Measurements from ENCODE around the gene MRPL57. TPM values are rescaled to one million over a fixed set of nuclear protein-coding genes. Genes with fewer than 3 reads are reported as not detected.
"Not testable (repeated sequence)": the region's sequence is repeated elsewhere in the genome, so short reads cannot be mapped to it uniquely, and the experiment has no call there.

The MRPL57 gene
- polyA plus RNA-seq, 1 donor = 15.8 TPM

- DNase-seq (ENCODE audit: low read depth) = not testable (repeated sequence)
These were observed 21.3 kb downstream of the MRPL57 start for GRCh38 chr13:21197606-21198225.

- not testable (repeated sequence) for DNase-seq (ENCODE audit: low read depth)
These were observed 21.9 kb downstream of the MRPL57 start for GRCh38 chr13:21198391-21198790.

- not testable (repeated sequence) for DNase-seq (ENCODE audit: low read depth)
These were observed 25.2 kb downstream of the MRPL57 start for GRCh38 chr13:21201456-21202190.

GRCh38 chr13:21202767-21203531 lies 26.5 kb downstream of the MRPL57 start:
- DNase-seq (ENCODE audit: low read depth) = no peak

- no peak for DNase-seq (ENCODE audit: low read depth)
These were observed 32.2 kb downstream of the MRPL57 start for GRCh38 chr13:21208652-21209154.

GRCh38 chr13:21212138-21212775 lies 35.8 kb downstream of the MRPL57 start:
- DNase-seq (ENCODE audit: low read depth) = no peak

- not testable (repeated sequence) for DNase-seq (ENCODE audit: low read depth)
These were observed 39.0 kb downstream of the MRPL57 start for GRCh38 chr13:21215419-21215818.

GRCh38 chr13:21216332-21216731 lies 39.9 kb downstream of the MRPL57 start:
- no peak for DNase-seq (ENCODE audit: low read depth)

GRCh38 chr13:21218351-21219035 lies 42.0 kb downstream of the MRPL57 start:
- no peak for DNase-seq (ENCODE audit: low read depth)

- no peak for DNase-seq (ENCODE audit: low read depth)
These were observed 42.6 kb downstream of the MRPL57 start for GRCh38 chr13:21219036-21219381.

GRCh38 chr13:21219716-21220115 lies 43.3 kb downstream of the MRPL57 start:
- not testable (repeated sequence) for DNase-seq (ENCODE audit: low read depth)

- no peak for DNase-seq (ENCODE audit: low read depth)
These were observed 44.8 kb downstream of the MRPL57 start for GRCh38 chr13:21221268-21221667.

- DNase-seq (ENCODE audit: low read depth) = no peak
These were observed 48.6 kb downstream of the MRPL57 start for GRCh38 chr13:21225082-21225481.

- no peak for DNase-seq (ENCODE audit: low read depth)
These were observed 49.6 kb downstream of the MRPL57 start for GRCh38 chr13:21225841-21226581.

GRCh38 chr13:21227917-21228316 lies 51.5 kb downstream of the MRPL57 start:
- no peak for DNase-seq (ENCODE audit: low read depth)

Other genes starting within 250 kb of the MRPL57 start
- 14.4 TPM for gene LATS2, start 115.1 kb upstream of the MRPL57 start, polyA plus RNA-seq (ENCODE audit: insufficient read length)
- 201 TPM for gene SAP18, start 36.5 kb upstream of the MRPL57 start, polyA plus RNA-seq (ENCODE audit: insufficient read length)
- gene SKA3, start 106 bp upstream of the MRPL57 start, polyA plus RNA-seq (ENCODE audit: insufficient read length) = 4.4 TPM